Stimulated activated CD8-positive, alpha-beta memory T cell treated with anti-CD3 and anti-CD28 coated beads, Interleukin-15, amount 100 ng/mL, for 24 hours (primary cell): Measurements from ENCODE around the gene KBTBD4.

Experiments
- DNase-seq: peaks from one replicate; pipeline ENCODE4 v3.0.0-alpha.2; 2020; ENCODE audit warnings: low read depth

KBTBD4 gene

GRCh38 chr11:47524291-47524874 is 54.4 kb downstream of the KBTBD4 start:
- DNase-seq: no peak

GRCh38 chr11:47523490-47524225 is 55.1 kb downstream of the KBTBD4 start:
- no peak for DNase-seq
